ENCODE data around the gene ANKS3. TPM values are rescaled to one million over a fixed set of nuclear protein-coding genes. Genes with fewer than 3 reads are reported as not detected.

ANKS3 gene
- total RNA-seq, 4 donors from 2014 or later, result 29.3 to 58.8 (median 51.8) TPM

DNA sequence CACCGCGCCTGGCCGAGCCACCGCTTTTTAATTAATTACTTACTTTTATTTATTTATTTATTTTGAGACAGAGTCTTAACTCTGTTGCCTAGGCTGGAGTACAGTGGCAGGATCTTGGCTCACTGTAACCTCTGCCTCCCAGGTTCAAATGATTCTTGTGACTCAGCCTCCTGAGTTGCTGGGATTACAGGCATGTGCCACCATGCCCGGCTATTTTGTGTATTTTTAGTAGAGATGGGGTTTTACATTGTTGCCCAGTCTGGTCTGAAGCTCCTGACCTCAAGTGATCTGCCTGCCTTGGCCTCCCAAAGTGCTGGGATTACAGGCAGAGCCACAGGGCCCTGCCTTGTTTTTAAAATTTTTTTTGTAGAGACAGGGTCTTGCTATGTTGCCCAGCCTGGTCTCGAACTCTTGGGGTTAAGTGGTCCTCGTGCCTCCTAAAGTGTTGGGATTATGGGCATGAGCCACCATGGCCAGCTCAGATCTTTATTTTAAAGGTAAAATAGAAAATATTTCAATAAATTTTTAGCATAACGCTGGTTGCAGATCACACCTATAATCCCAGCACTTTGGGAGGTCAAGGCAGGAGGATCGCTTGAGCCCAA lies 59.0 kb downstream of the ANKS3 start:
- Histone ChIP-seq H3K27ac (no peak overlapping the region), H3K27me3 (no peaks in the 10 kb centered on the region), H3K9me3 (no peaks in the 10 kb centered on the region), H3K4me1 (peaks cover 0 to 21% (median 4%) of the 10 kb centered on the region in 4 donors), H3K4me3 (no peak overlapping the region), H3K36me3 (peaks cover 0 to 94% (median 0%) of the 10 kb centered on the region in 3 donors)
- DNase-seq (ENCODE audit: low spot score in 2 of 2), result no peak
- 95 to 96% methylated on average over 9 of the region's 9 CpGs for WGBS, 2 donors
- TF ChIP-seq POLR2A (IDR thresholded peaks at IDR 0.05), result no peak
- TF ChIP-seq EP300 (IDR thresholded peaks at IDR 0.05), result no peak
- no peak for TF ChIP-seq CTCF (IDR thresholded peaks at IDR 0.05)

- peaks cover 0 to 94% (median 12%) of the 10 kb centered on the region in 3 donors for H3K36me3 ChIP-seq
- H3K4me3 ChIP-seq, result no peak overlapping the region
- TF ChIP-seq CTCF (IDR thresholded peaks at IDR 0.05), result no peak
- TF ChIP-seq EP300 (IDR thresholded peaks at IDR 0.05), result no peak
- TF ChIP-seq POLR2A (IDR thresholded peaks at IDR 0.05), result no peak
- DNase-seq (ENCODE audit: low spot score in 2 of 2), result no peak
- peaks cover 0 to 9% (median 4%) of the 10 kb centered on the region in 4 donors for H3K4me1 ChIP-seq
- no peaks in the 10 kb centered on the region for H3K9me3 ChIP-seq
- peak overlapping the region in 1 of 4 donors; percentile 24 for H3K27ac ChIP-seq
- H3K27me3 ChIP-seq, result no peaks in the 10 kb centered on the region
- 75 to 77% methylated on average over 33 of the region's 33 CpGs for WGBS, 2 donors
These were observed 60.6 kb downstream of the ANKS3 start for GRCh38 chr16:4673387-4674046.

DNA sequence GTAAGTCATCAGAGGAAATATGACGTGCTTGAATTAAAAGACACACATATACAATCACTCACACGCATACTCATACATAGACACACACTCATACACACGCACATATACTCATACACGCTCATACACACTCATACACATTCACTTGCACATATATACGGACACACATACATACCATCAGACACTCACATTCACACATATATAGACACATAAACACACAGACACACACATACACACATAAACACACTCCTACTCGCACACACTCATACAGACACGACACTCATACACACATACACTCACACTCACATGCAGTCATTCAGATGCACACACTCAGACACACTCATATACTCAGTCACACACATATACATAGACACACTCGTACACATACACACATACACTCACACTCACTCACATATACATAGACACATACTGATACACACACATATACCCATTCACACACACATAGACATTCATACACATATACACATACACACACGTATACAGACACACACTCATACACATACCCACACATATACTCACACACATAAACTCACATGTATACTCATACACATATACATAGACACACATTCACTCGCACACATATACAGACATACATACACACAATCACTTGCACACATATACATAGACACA lies 65.6 kb downstream of the ANKS3 start:
- WGBS, 2 donors, result 93 to 94% methylated on average over 10 of the region's 10 CpGs
- TF ChIP-seq EP300 (IDR thresholded peaks at IDR 0.05) (no peak), CTCF (IDR thresholded peaks at IDR 0.05) (no peak), POLR2A (IDR thresholded peaks at IDR 0.05) (no peak)
- Histone ChIP-seq H3K27me3 (no peaks in the 10 kb centered on the region), H3K4me3 (no peak overlapping the region), H3K9me3 (no peaks in the 10 kb centered on the region), H3K4me1 (peaks cover 0 to 20% (median 10%) of the 10 kb centered on the region in 4 donors), H3K36me3 (peaks cover 0 to 100% (median 19%) of the 10 kb centered on the region in 3 donors), H3K27ac (no peak overlapping the region)
- DNase-seq (ENCODE audit: low spot score in 2 of 2), result no peak

DNA sequence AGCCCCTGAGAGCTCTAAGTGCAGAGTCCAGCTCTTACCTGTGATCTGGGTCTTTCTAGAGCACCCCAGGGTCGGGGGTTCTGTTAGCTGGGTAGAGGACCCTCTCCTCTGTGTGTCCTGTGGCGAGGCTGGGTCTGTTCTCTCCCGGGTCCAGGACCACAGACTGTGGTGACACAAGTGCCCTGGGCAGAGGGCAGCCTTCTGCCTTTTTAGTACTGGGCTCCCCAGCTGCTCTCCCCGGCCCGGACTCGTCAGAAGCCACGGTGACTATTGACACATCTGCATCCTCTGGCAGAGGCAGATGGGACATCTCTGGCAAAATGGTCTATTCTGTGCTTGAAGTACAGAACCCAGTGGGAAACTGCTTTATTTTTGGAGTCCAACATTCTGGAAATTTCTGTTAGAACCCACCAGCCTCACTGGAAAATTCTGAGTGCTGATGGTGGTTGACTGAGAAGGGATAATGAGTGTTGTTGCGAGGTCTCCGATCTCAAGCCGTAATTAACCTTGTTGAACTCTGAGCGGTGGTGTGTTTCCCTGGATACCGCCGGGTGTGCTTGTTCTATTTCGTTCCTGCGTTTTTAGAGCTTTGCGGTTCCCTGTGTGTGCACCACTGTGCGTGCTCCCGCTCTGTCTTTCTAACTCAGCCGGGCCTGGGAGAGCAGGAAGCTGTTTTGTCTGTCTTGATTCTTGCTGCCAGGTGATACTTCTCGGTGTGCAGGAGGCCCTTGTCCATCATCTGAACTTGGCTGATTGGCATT lies 66.7 kb downstream of the ANKS3 start:
- Histone ChIP-seq H3K4me3 (no peak overlapping the region), H3K27me3 (no peaks in the 10 kb centered on the region), H3K27ac (no peak overlapping the region), H3K4me1 (peaks cover 0 to 21% (median 10%) of the 10 kb centered on the region in 4 donors), H3K36me3 (peaks cover 0 to 95% (median 19%) of the 10 kb centered on the region in 3 donors), H3K9me3 (no peaks in the 10 kb centered on the region)
- TF ChIP-seq POLR2A (IDR thresholded peaks at IDR 0.05), result no peak
- TF ChIP-seq CTCF (IDR thresholded peaks at IDR 0.05), result no peak
- TF ChIP-seq EP300 (IDR thresholded peaks at IDR 0.05), result no peak
- DNase-seq (ENCODE audit: low spot score in 2 of 2), result no peak
- WGBS, 2 donors, result 80 to 87% methylated on average over 17 to 20 of the region's 20 CpGs
